GM12874 (cell line): Measurements from ENCODE around the gene IL37.

Experiments
- CTCF ChIP-seq: IDR thresholded peaks from 2 replicates; pipeline ENCODE4 v1.5.1; 2011; ENCODE audit warnings: low read depth, mild to moderate bottlenecking, control low read depth, low read length, moderate library complexity; ENCODE audit not compliant: insufficient read depth

IL37 gene

GRCh38 chr2:112926707-112927106, 15.7 kb downstream of the IL37 start:
- no peak for TF ChIP-seq CTCF

- TF ChIP-seq CTCF = no peak
Observed at GRCh38 chr2:112927745-112928144, 16.8 kb downstream of the IL37 start.

GRCh38 chr2:112933261-112933660, 22.3 kb downstream of the IL37 start:
- TF ChIP-seq CTCF = no peak

- TF ChIP-seq CTCF = no peak
Observed at GRCh38 chr2:112936927-112937232, 25.9 kb downstream of the IL37 start.

- no peak for TF ChIP-seq CTCF
Observed at GRCh38 chr2:112938904-112939303, 27.9 kb downstream of the IL37 start.

GRCh38 chr2:112939425-112939824, 28.5 kb downstream of the IL37 start:
- TF ChIP-seq CTCF = no peak

GRCh38 chr2:112940859-112941625, 30.1 kb downstream of the IL37 start:
- no peak for TF ChIP-seq CTCF
